Gastrocnemius medialis (tissue), 4 donors: Measurements from ENCODE around the gene PYGB.

Source experiments
- CTCF ChIP-seq, 5 experiments: fragments of 450-650 bp in 3 of 5; fragments of 200-600 bp in 2 of 5; sonication (generic) in 2 of 5; IDR thresholded peaks in 4 of 5; conservative IDR thresholded peaks in 1 of 5; 1 replicate in 4 of 5; 2 replicates in 1 of 5; pipeline ENCODE4 v1.5.1; 2016 to 2019; ENCODE audit warnings: antibody characterized with exemption in 5 of 5, mild to moderate bottlenecking in 3 of 5, moderate library complexity in 3 of 5
- POLR2A ChIP-seq, 2 donors: fragments of 450-650 bp; IDR thresholded peaks; one replicate each; pipeline ENCODE4 v1.6.1; 2017; ENCODE audit warnings: antibody characterized with exemption in 2 of 2, mild to moderate bottlenecking in 2 of 2, moderate library complexity in 2 of 2

GRCh38 chr20:25252686-25253421, 5.0 kb downstream of the PYGB start:
- no peak for TF ChIP-seq CTCF (IDR thresholded peaks at IDR 0.05 in 4 of 5, conservative IDR thresholded peaks at IDR 0.05 in 1 of 5)
- TF ChIP-seq POLR2A (IDR thresholded peaks at IDR 0.05) = no peak
